NCI-H128 (cell line): Measurements from ENCODE around the gene NCAPG2.

Experiments used
- DNase-seq: peaks from one replicate; lab custom pipeline; 2025; ENCODE audit not compliant: unreplicated experiment; lab: John Stamatoyannopoulos, UW

Gene NCAPG2, protein sequence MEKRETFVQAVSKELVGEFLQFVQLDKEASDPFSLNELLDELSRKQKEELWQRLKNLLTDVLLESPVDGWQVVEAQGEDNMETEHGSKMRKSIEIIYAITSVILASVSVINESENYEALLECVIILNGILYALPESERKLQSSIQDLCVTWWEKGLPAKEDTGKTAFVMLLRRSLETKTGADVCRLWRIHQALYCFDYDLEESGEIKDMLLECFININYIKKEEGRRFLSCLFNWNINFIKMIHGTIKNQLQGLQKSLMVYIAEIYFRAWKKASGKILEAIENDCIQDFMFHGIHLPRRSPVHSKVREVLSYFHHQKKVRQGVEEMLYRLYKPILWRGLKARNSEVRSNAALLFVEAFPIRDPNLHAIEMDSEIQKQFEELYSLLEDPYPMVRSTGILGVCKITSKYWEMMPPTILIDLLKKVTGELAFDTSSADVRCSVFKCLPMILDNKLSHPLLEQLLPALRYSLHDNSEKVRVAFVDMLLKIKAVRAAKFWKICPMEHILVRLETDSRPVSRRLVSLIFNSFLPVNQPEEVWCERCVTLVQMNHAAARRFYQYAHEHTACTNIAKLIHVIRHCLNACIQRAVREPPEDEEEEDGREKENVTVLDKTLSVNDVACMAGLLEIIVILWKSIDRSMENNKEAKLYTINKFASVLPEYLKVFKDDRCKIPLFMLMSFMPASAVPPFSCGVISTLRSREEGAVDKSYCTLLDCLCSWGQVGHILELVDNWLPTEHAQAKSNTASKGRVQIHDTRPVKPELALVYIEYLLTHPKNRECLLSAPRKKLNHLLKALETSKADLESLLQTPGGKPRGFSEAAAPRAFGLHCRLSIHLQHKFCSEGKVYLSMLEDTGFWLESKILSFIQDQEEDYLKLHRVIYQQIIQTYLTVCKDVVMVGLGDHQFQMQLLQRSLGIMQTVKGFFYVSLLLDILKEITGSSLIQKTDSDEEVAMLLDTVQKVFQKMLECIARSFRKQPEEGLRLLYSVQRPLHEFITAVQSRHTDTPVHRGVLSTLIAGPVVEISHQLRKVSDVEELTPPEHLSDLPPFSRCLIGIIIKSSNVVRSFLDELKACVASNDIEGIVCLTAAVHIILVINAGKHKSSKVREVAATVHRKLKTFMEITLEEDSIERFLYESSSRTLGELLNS

DNA sequence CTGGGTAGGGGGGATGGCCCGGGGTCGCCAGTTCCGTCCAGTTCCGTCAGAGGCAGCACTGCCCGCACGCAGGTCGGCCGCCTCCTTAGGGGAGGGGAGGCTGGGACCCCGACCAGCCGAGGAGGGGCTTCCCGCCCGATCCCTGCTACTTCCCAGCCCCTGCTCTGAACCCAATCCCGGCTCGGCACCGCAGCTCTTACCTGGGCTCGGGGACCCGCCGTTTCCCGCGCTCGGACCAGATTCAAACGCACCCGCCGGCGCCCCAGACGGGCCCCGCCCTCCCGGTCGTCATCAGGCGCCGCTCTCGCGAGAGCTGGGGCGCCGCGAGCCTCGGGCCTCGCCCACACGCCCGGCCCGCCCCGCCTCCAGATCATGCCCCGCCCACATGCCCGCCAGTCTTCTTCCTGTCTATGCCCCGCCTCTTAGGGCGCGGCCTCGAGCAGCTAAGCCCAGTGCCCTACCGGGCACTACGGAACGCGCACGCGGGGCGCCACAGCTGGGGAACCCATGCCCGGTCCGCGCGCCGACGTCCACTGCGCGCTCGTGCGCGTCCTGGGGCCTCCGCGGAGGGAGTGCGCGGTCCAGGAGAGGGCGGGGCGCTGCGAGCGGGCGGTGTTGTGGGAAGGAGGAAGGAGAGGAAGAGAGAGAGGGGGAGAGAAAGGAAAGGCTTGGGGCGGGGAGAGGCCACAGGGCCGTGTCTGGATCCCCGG is at the start of gene NCAPG2:
NCAPG2 (minus strand) TSS at position 281 of the 710 bp plus-strand sequence. CDS start 2,905 bp downstream, outside the sequence.
- DNase-seq: peak; percentile 95

- DNase-seq: no peak
Observed at GRCh38 chr7:158753900-158754299, 49.3 kb upstream of the NCAPG2 start.

- no peak for DNase-seq
Observed at GRCh38 chr7:158751751-158752150, 47.1 kb upstream of the NCAPG2 start.

- no peak for DNase-seq
Observed at GRCh38 chr7:158751199-158751598, 46.6 kb upstream of the NCAPG2 start.

DNA sequence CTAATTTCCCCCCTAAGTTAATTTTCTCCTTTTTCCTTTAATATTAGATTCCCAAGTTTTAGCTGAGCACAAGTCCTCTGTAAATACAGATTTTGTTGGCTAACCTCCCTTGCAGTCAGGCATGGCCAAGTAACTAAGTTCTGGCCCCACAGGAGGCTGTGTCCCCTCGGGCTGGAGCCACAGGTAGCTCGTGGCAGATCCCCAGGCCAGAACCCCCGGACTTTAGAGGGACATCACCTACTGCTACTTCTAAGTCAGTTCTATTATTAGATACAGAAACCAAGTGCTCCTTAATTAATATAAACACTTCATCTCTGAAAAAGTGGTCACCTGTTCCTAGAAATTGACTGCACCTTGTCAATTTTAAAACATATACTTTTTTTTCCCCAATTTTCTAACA is 46.1 kb upstream of the NCAPG2 start:
- no peak for DNase-seq

DNA sequence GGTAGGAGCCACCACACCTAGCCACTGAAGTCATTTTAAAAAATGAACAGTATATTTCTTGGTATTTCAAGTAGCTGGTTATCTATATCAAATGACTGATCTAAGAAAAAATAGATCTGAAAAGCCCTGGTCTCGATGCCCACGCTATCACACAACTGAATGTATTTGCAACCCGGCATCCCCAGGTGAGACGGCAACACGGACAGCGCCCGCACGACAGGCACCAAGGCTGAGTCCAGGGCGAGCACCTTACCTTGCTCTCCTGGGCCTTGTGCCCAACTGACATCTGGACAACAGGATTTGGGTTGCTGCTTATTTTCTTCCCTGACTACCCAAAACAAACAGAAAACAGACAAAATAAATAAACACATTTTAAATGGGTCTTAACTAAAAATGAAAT is 44.8 kb upstream of the NCAPG2 start:
- no peak for DNase-seq

DNA sequence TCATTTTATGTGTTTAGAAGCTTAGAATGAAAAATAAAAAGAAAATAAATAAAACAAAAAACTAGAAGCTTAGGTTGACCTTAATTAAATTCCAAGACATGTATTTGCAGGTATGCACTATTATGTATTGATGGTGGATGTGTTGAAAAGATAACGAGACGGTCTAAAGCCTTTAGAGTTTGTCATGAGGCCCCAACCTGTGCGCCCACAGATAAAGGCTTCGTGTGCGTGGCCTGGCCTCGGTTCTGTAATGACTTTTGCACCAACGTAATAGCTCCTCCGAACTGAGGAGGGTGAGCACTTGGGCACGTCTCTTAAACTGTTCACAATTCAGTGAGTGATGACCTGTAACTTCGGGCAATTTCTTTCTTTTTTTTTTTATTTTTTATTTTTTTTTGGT is 43.7 kb upstream of the NCAPG2 start:
- DNase-seq: no peak

GRCh38 chr7:158747408-158747807 is 42.8 kb upstream of the NCAPG2 start:
- DNase-seq: no peak

- DNase-seq: no peak
Observed at GRCh38 chr7:158746957-158747356, 42.4 kb upstream of the NCAPG2 start.

GRCh38 chr7:158745057-158745715 is 40.6 kb upstream of the NCAPG2 start:
- no peak for DNase-seq

- DNase-seq: no peak
Observed at GRCh38 chr7:158744070-158744469, 39.5 kb upstream of the NCAPG2 start.

- DNase-seq: no peak
Observed at GRCh38 chr7:158743219-158743618, 38.6 kb upstream of the NCAPG2 start.

DNA sequence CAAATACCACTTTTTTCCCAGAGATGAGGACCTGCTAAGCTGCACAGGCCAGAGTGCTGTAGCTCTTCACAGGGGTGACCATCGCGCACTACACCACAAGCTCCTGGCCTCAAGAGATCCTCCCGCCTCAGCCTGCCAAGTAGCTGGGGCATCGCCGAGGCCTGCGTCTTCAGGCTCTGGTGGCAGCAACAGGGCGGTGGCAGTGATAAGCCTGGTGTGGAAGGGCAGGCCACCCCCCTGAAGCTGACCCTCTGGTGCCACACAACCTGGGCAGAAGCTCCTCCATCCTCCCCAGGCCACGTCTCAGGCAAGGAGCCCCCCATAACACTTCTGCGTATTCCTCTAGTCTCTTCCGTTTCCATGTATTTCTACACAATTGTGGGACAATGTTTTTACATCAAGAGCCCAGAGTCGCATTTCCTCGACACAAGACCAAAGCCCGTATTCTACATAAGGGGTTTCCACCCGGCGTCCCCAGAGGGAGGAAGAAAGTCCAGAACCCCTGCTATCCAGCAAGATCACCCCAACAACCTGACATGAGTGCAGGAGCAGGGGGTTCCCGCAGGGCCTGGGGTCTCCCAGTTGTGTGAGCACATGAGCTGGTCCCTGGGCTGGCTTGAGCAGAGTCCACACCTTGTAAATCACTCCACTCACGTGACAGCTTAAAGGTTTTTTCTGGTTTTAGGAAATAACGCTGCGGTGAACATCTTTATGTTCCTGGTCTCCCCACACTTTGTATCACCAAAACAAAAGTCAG is 37.6 kb upstream of the NCAPG2 start:
- DNase-seq: no peak

DNA sequence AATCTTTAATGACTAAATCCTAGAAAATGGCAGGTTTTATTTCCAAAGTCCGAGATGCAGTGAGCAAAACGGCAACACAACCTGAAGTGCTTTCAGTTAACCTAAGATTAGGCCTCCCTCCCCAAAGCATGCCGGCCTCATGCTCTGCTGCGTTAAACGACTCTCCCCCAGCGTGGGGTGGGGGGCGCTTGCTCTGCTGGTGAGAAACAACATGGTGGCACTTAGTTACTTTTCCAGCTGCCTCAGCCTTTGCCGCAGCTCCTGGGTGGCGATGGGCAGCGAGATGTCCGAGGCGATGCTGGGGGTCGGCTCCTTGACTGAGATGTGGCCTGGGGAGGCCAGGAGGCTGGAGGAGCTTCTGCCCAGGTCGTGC is 36.7 kb upstream of the NCAPG2 start:
- no peak for DNase-seq

- DNase-seq: no peak
Observed at GRCh38 chr7:158740657-158741293, 36.2 kb upstream of the NCAPG2 start.

GRCh38 chr7:158740013-158740656 is 35.5 kb upstream of the NCAPG2 start:
- DNase-seq: no peak

- no peak for DNase-seq
Observed at GRCh38 chr7:158738841-158739240, 34.2 kb upstream of the NCAPG2 start.

GRCh38 chr7:158737064-158737695 is 32.6 kb upstream of the NCAPG2 start:
- DNase-seq: no peak
